ENCODE results near the gene VPS45.

DNA sequence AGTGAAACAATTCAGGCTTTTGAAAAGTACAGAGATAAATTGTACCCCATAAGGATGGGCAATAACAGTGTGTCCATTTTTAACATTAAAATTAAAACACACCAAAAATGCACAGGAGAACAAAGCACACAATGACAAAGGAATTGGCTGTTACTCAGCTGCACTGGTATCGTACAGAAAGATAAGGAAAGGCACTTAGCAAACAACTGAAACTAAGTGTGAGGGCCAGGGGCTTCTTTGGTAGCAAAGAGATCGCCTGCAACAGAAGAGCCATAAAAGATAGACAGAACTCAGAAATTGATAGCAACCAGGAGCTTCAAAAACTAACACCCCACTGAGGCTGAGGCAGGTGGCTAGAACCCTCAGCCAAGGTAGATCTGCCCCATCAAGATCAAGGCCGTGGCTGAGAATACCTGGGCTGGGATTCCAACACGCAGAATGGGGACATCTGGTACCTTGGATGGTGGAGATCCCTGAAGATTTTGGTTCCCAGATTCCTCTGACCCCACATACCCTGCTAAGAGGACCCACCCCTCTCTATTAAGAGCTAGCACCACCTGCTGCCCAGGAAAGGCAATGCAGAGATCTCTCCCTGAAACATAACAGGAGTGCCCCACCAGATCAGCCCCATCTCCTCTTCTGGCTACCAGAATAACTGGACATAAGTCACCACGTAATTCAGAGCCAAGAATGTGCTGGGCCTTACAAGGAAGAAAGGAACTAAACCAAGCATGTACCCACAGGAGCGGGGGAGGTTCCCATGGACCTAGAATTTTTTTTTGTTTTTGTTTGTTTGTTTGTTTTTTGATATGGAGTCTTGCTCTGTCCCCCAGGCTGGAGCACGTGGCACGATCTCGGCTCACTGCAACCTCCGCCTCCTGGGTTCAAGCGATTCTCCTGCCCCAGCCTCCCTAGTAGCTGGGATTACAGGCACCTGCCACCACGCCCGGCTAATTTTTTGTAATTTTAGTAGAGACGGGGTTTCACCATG, 98.3 kb downstream of the VPS45 start:
- TF ChIP-seq, protein P1, sequence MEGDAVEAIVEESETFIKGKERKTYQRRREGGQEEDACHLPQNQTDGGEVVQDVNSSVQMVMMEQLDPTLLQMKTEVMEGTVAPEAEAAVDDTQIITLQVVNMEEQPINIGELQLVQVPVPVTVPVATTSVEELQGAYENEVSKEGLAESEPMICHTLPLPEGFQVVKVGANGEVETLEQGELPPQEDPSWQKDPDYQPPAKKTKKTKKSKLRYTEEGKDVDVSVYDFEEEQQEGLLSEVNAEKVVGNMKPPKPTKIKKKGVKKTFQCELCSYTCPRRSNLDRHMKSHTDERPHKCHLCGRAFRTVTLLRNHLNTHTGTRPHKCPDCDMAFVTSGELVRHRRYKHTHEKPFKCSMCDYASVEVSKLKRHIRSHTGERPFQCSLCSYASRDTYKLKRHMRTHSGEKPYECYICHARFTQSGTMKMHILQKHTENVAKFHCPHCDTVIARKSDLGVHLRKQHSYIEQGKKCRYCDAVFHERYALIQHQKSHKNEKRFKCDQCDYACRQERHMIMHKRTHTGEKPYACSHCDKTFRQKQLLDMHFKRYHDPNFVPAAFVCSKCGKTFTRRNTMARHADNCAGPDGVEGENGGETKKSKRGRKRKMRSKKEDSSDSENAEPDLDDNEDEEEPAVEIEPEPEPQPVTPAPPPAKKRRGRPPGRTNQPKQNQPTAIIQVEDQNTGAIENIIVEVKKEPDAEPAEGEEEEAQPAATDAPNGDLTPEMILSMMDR (conservative IDR thresholded peaks at IDR 0.05; ENCODE audit: low read depth, low read length) = peak; percentile 73
- TF ChIP-seq RAD21 (IDR thresholded peaks at IDR 0.05; ENCODE audit: low read length) (peak; percentile 74), POLR2A (IDR thresholded peaks at IDR 0.05; ENCODE audit: low read depth, low read length) (no peak), RFX5 (IDR thresholded peaks at IDR 0.05; ENCODE audit: low read depth, low read length) (no peak), FOS (IDR thresholded peaks at IDR 0.05; ENCODE audit: low read depth, low read length) (no peak), CEBPB (IDR thresholded peaks at IDR 0.05; ENCODE audit: low read depth, low read length) (no peak), MAFK (IDR thresholded peaks at IDR 0.05; ENCODE audit: low read depth, low read length) (no peak)
- TF ChIP-seq, protein P2, sequence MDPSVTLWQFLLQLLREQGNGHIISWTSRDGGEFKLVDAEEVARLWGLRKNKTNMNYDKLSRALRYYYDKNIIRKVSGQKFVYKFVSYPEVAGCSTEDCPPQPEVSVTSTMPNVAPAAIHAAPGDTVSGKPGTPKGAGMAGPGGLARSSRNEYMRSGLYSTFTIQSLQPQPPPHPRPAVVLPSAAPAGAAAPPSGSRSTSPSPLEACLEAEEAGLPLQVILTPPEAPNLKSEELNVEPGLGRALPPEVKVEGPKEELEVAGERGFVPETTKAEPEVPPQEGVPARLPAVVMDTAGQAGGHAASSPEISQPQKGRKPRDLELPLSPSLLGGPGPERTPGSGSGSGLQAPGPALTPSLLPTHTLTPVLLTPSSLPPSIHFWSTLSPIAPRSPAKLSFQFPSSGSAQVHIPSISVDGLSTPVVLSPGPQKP (IDR thresholded peaks at IDR 0.05; ENCODE audit: borderline replicate concordance, low read depth, low read length) = no peak
